Measurements from ENCODE around the gene CYP26B1. TPM values are rescaled to one million over a fixed set of nuclear protein-coding genes. Genes with fewer than 3 reads are reported as not detected.

Gene CYP26B1
- total RNA-seq, 1 donor from 2014 or later = 2.7 TPM

DNA sequence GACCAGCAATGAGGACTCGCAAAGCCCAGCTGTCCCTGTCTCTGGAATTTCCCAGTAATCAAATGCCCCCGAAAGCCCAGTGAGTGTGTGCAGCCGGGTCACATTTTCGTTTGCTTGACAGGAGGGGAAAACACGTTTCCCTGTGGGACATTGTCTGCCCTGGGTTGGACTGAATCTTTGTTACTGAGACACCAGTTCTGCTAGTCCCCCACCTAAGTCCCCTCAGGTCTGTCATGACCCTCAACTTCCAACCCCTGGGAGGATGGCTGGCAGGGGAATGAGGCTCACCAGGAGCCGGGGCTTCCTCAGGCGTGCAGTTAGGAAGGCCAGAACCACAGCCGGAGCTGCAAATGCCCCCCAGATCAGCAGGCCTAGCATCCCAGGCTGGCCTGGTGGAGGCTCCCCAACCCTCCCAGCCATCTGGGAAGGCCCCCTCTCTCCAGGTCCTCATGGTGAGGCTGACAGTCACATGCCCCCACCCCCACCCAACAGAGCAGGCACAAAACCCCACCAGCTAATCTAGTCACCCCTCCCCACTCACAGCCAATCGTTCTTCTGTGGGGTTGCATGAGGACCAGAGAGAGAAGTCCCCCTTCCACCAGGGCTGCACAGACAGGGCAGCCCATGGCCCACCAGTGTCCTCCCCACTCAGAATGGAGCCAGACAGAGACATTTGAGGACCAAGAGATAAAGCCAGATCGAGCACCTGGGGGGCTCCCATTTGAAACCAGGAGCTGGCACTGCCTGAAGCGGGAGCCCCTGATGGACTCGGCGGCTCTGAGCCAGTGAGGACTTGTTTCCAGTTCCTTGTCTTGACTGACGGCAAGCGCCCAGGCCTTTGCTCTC, 33.6 kb downstream of the CYP26B1 start:
- DNase-seq (ENCODE audit: extremely low read depth, low read depth, low spot score) = no peak

GRCh38 chr2:72112981-72113846, 34.4 kb downstream of the CYP26B1 start:
- DNase-seq (ENCODE audit: extremely low read depth, low read depth, low spot score) = no peak

DNA sequence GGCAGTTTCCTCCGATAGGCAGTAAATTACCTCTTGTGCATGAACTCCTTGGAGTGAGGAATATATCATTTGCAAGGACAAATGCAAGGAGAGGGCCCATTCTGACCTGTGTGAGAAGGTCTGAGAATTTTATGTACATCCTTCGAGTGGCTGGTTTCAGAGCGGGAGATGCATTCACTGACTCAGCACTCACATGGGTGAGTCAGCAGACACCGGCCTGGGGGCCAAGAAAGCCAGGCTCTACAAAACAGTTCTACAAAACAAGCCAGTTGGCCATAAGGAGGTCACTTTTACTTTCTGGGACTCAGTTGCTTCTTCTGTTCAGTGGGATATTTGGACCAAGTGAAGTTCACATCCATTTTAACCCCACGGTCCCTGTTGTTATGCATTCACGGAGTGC, 35.3 kb downstream of the CYP26B1 start:
- DNase-seq (ENCODE audit: extremely low read depth, low read depth, low spot score) = no peak

GRCh38 chr2:72111061-72111460, 36.6 kb downstream of the CYP26B1 start:
- no peak for DNase-seq (ENCODE audit: extremely low read depth, low read depth, low spot score)

DNA sequence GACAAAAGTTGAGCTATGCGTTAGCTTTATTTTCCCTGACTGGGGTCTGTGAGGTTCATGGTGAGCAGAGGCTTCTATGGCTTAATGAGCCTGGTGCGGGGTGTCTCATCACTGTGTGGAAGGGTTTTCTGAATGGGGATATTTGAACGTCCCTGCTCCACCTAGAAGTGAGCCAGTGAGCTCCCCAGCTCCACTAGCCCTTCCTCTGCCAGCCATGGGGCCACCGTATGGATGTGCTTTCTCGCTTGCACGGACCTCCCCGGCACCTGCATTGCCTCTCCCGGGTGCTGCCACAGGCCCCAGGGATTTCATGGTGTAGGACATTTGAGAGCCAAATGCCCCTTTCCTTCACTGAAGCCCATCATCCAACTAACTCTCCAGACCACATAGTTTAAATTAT, 37.8 kb downstream of the CYP26B1 start:
- DNase-seq (ENCODE audit: extremely low read depth, low read depth, low spot score) = no peak

DNA sequence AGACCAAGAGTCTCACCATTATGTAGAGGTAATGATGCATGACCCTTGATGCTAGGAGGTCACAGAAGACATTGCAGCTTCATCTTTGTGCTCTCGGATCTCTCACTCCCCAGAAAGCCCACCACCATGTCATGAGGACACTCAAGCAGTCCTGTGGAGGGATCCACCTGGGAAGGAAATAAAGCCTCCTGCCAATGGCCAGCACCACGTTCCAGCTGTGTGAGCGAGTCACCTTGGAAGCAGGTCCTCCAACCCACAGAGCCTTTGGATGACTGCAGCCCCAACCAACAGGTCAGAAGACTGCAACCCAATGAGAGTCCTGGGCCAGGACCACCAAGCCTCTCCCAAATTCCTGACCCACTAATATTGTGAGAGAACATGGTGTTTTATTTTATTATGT, 38.4 kb downstream of the CYP26B1 start:
- DNase-seq (ENCODE audit: extremely low read depth, low read depth, low spot score) = no peak

GRCh38 chr2:72108121-72108520, 39.5 kb downstream of the CYP26B1 start:
- DNase-seq (ENCODE audit: extremely low read depth, low read depth, low spot score) = no peak

DNA sequence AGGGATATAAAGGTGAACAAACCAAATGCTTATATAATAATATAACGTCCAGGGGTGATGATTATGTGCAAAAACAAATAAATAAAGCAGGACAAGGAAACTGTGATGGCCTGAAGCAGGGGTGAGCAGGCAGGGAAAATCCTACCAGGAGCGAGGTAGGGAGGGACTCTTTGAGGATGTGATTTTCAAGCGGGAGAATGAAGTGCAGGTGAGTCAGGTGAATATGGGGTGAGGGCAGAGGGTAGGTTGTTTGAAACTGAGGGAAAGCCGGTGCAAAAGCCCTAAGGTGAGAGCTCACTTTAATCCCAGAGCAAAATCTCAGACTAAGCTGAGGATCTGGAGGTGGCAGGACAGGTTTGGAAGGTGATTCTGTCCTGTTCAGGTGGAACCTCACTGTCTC, 40.7 kb downstream of the CYP26B1 start:
- no peak for DNase-seq (ENCODE audit: extremely low read depth, low read depth, low spot score)

- no peak for DNase-seq (ENCODE audit: extremely low read depth, low read depth, low spot score)
Observed at GRCh38 chr2:72104821-72105588, 42.7 kb downstream of the CYP26B1 start.

DNA sequence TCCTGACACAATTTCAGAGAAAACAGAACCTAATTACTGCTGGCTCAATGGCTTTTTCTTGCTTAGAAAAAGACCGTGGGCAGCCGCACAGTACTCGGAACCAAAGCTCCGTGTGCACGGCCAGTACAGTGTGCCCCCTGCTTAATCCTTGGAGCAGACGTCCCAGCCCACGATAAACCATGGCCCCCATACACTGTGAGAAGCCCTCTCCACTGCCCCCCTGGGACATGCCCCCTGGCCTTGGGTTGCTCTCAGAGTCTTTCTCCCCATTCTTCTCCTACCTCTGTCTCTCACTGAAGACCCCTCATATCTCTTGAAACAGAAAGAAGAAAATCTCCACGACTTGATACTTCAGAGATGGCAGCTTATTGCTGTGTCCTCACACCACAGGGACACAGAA, 44.0 kb downstream of the CYP26B1 start:
- no peak for DNase-seq (ENCODE audit: extremely low read depth, low read depth, low spot score)

- DNase-seq (ENCODE audit: extremely low read depth, low read depth, low spot score) = no peak
Observed at GRCh38 chr2:72103161-72103560, 44.5 kb downstream of the CYP26B1 start.

DNA sequence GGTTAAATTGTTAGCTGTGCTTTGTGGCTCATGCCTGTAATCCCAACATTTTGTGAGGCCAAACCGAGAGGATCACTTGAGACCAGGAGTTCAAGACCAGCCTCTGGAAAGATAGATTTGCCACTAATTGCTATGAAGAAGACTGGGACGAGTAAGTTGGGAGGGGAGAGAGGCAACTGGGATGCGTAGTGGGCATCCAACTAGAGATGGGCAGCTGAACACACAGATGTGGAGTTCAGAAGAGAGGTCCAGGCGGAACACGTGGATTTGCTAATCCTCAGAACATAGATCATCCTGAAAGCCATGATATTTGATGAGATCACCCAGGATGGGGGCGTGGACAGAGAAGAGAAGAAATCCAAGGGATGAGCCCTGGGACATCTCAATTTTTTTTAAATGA, 48.7 kb downstream of the CYP26B1 start:
- no peak for DNase-seq (ENCODE audit: extremely low read depth, low read depth, low spot score)

DNA sequence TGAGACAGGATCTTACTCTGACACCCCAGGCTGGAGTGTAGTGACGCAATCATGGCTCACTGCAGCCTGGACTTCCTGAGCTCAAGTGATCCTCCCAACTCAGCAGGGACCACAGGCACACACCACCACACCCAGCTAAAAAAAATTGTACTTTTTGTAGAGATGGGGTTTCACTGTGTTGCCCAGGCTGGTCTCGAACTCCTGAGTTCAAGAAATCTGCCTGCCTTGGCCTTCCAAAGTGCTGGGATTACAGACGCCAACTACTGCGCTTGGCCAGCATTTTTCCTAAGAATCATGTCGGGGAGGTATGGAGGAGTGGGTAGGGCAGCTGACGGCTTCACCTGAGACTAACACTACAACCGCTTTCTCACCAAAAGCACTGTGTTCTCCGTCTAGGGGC, 50.4 kb downstream of the CYP26B1 start:
- DNase-seq (ENCODE audit: extremely low read depth, low read depth, low spot score) = no peak

DNA sequence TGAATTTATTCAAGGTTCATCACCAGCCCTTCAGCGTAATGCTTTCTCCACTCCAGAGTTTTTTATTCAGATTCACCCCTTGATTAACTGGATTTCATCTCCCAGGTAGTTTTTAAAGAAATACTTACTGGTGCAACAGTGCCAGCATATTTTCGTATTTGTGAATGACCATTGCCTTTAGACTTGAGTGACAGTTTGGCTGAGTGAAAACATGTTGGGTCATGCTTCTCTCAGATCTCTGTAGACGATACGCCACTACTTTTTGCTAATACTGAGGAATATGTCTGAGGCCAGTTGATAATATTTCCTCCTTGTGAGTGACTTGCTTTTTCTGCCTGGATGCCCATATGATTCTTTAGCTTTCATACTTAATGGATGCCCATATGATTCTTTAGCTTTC, 51.5 kb downstream of the CYP26B1 start:
- DNase-seq (ENCODE audit: extremely low read depth, low read depth, low spot score) = no peak

GRCh38 chr2:72095364-72095763, 52.3 kb downstream of the CYP26B1 start:
- no peak for DNase-seq (ENCODE audit: extremely low read depth, low read depth, low spot score)

DNA sequence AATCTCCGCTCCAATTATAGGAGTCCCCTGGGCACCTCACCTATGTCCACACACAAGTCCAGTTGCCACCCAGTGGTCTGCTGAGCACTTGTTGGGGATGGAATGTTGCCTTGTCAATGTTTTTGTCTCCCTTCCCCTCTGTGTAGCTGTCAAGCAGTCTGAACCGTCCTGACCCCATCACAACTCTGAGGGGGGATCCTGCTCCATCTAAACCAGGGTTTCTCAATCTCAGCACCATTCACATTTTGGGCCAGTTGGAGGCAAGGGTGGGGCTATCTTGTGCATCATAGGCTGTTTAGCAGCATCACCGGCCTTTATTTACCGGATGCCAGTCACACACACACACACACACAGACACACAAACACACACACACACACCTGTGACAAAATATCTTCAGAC, 53.0 kb downstream of the CYP26B1 start:
- no peak for DNase-seq (ENCODE audit: extremely low read depth, low read depth, low spot score)

DNA sequence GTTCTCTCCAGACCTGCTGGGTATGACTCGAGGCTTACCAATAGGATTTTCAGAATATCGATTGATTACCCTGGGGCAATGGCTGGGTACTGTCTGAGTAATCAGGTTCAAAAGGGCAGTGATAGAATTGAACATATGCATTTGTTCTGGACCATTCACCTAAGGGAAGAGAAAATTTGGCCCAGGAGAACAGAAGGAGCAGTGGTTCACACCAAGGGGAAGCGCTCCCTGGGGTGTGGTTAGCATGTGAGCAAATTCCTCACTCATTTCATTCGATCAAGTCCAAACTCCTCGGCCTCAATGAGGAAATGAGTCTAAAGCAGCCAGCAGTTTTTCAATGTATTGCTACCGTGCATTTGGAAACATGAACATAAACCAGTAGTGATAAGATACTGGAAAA, 55.6 kb downstream of the CYP26B1 start:
- DNase-seq (ENCODE audit: extremely low read depth, low read depth, low spot score) = no peak

- no peak for DNase-seq (ENCODE audit: extremely low read depth, low read depth, low spot score)
Observed at GRCh38 chr2:72090781-72091482, 56.7 kb downstream of the CYP26B1 start.

DNA sequence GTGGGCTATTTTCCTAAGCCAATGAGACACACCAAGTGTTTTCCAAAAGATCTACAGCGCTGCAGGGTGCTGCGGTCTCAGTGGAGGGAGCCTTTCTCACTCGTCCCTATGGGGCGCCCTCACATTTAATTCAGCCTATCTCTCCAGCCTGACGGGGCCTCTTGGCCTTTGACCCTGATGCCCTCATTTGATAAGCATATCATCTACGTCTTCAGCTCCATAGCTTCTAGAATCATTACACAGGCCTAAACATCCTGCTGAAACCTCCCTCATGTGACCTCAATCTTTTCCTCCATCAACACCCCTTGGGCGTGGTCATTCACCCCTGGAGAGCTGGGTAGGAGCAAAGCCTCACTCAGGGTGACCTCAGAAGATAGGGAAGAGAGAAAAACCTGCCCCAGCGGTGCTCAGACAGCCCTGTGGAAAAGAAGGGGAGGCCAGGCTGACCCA, 57.4 kb downstream of the CYP26B1 start:
- no peak for DNase-seq (ENCODE audit: extremely low read depth, low read depth, low spot score)

GRCh38 chr2:72089537-72089936, 58.1 kb downstream of the CYP26B1 start:
- no peak for DNase-seq (ENCODE audit: extremely low read depth, low read depth, low spot score)
